Suprapubic skin (tissue), 4 donors: Measurements from ENCODE around the gene CD14.

Experiments
- POLR2A ChIP-seq, 2 donors: fragments of 450-650 bp; IDR thresholded peaks; one replicate each; pipeline ENCODE4 v1.6.1; 2017; ENCODE audit warnings: antibody characterized with exemption in 2 of 2, mild to moderate bottlenecking in 2 of 2, moderate library complexity in 2 of 2
- POLR2AphosphoS5 ChIP-seq, 3 donors: sonication (generic); formaldehyde crosslinking; IDR thresholded peaks; one replicate each; pipeline ENCODE4 v1.6.1; 2017; ENCODE audit warnings: antibody characterized with exemption in 3 of 3
- TF ChIP-seq, protein P1 (sequence below), 2 donors: fragments of 200-600 bp in 1 of 2; fragments of 450-650 bp in 1 of 2; sonication (generic) in 1 of 2; IDR thresholded peaks; one replicate each; pipeline ENCODE4 v1.5.1; 2016 to 2019; ENCODE audit warnings: antibody characterized with exemption in 2 of 2, mild to moderate bottlenecking in 1 of 2, moderate library complexity in 1 of 2

DNA sequence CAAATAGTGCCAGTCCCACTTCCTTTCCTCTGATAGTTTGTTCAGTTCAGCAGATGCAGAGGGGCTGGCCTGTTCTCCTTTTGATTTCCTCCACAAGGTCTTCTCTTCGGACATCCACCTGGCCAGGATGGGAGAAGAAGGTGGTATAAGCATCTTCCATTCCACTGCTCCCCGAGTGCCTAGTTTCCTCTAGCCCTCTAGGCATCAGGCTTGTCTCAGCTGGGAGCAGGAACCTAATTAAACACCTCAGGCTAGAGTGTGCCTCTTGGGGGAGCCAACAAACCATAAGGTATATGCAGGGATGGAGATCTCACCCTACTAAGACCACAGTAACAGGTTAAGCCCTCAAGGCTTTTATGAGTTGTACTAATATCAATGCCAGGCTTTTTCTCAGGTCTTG, 41.2 kb upstream of the CD14 start:
- TF ChIP-seq, protein P1, sequence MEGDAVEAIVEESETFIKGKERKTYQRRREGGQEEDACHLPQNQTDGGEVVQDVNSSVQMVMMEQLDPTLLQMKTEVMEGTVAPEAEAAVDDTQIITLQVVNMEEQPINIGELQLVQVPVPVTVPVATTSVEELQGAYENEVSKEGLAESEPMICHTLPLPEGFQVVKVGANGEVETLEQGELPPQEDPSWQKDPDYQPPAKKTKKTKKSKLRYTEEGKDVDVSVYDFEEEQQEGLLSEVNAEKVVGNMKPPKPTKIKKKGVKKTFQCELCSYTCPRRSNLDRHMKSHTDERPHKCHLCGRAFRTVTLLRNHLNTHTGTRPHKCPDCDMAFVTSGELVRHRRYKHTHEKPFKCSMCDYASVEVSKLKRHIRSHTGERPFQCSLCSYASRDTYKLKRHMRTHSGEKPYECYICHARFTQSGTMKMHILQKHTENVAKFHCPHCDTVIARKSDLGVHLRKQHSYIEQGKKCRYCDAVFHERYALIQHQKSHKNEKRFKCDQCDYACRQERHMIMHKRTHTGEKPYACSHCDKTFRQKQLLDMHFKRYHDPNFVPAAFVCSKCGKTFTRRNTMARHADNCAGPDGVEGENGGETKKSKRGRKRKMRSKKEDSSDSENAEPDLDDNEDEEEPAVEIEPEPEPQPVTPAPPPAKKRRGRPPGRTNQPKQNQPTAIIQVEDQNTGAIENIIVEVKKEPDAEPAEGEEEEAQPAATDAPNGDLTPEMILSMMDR (IDR thresholded peaks at IDR 0.05) = no peak
- TF ChIP-seq POLR2AphosphoS5 (IDR thresholded peaks at IDR 0.05) = no peak
- no peak for TF ChIP-seq POLR2A (IDR thresholded peaks at IDR 0.05)
